AG20443 (cell line): ENCODE measurements around the gene C1RL.

Source experiments
- DNase-seq: peaks from one replicate; pipeline ENCODE4 v3.0.0; 2012; ENCODE audit warnings: low spot score, mixed read lengths

C1RL gene

GRCh38 chr12:7137908-7138307 lies 28.9 kb upstream of the C1RL start:
- no peak for DNase-seq

GRCh38 chr12:7136676-7137075 lies 27.7 kb upstream of the C1RL start:
- no peak for DNase-seq

- no peak for DNase-seq
Observed at GRCh38 chr12:7136071-7136470, 27.1 kb upstream of the C1RL start.

GRCh38 chr12:7134396-7135166 lies 25.6 kb upstream of the C1RL start:
- no peak for DNase-seq

- no peak for DNase-seq
Observed at GRCh38 chr12:7131502-7131866, 22.5 kb upstream of the C1RL start.

- peak; percentile 70 for DNase-seq
Observed at GRCh38 chr12:7130701-7131501, 21.9 kb upstream of the C1RL start.

- peak; percentile 95 for DNase-seq
Observed at GRCh38 chr12:7129872-7130691, 21.1 kb upstream of the C1RL start, which contains the start of gene CLSTN3. TSS of gene CLSTN3 (plus strand) at chr12:7130371. CDS start at chr12:7130649, 278 bp downstream.

- peak; percentile 33 for DNase-seq
Observed at GRCh38 chr12:7129287-7129871, 20.4 kb upstream of the C1RL start.

GRCh38 chr12:7128681-7129286 lies 19.8 kb upstream of the C1RL start, which contains the start of gene RBP5:
TSS of gene RBP5 (minus strand) at chr12:7128889. CDS start at chr12:7128775, 114 bp downstream.
- DNase-seq, result no peak

GRCh38 chr12:7127916-7128626 lies 19.1 kb upstream of the C1RL start:
- no peak for DNase-seq

- DNase-seq, result no peak
Observed at GRCh38 chr12:7125632-7126227, 16.7 kb upstream of the C1RL start.

- no peak for DNase-seq
Observed at GRCh38 chr12:7123806-7124522, 14.9 kb upstream of the C1RL start.

- DNase-seq, result no peak
Observed at GRCh38 chr12:7122811-7123769, 14.1 kb upstream of the C1RL start.

GRCh38 chr12:7121324-7121723 lies 12.3 kb upstream of the C1RL start:
- no peak for DNase-seq

GRCh38 chr12:7120166-7120565 lies 11.2 kb upstream of the C1RL start:
- DNase-seq, result no peak

GRCh38 chr12:7118881-7119280 lies 9.9 kb upstream of the C1RL start:
- DNase-seq, result no peak

- no peak for DNase-seq
Observed at GRCh38 chr12:7117670-7118069, 8.7 kb upstream of the C1RL start.

GRCh38 chr12:7116916-7117315 lies 7.9 kb upstream of the C1RL start:
- no peak for DNase-seq

- no peak for DNase-seq
Observed at GRCh38 chr12:7116196-7116595, 7.2 kb upstream of the C1RL start.
